GM18499 (cell line): Measurements from ENCODE around the gene NFATC1.
"Not testable (repeated sequence)": the region's sequence is repeated elsewhere in the genome, so short reads cannot be mapped to it uniquely, and the experiment has no call there.

Experiments used
- ATAC-seq: cut with Tn5 transposase; IDR thresholded peaks from one replicate; pipeline ENCODE4 v1.9.1; 2021; ENCODE audit warnings: moderate number of reproducible peaks; ENCODE audit not compliant: insufficient read depth, unreplicated experiment

NFATC1 gene

GRCh38 chr18:79496978-79497637 is 101.4 kb downstream of the NFATC1 start:
- ATAC-seq, result no peak

DNA sequence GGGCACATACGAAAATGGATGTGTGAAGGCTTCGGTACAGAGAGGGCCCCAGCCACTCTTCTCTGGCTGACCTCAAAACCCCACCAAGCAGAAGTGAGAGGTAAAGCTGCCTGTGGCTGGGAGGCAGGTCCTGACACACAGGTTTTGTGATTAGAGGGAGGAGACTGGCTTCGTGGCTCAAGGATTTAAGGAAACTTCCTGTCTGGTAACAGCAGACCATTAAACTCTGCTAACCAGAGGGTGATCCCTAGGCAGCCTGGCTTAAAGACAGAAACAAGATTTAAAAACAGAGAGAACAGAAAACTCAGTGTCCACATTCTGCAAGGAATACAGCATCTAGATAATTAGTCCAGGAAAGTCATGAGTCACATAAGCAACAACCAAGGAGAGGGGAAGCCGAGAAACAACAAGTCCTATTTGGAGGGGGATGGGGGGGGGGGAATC is 101.9 kb downstream of the NFATC1 start:
- no peak for ATAC-seq

- no peak for ATAC-seq
Observed at GRCh38 chr18:79498662-79499061, 102.9 kb downstream of the NFATC1 start.

DNA sequence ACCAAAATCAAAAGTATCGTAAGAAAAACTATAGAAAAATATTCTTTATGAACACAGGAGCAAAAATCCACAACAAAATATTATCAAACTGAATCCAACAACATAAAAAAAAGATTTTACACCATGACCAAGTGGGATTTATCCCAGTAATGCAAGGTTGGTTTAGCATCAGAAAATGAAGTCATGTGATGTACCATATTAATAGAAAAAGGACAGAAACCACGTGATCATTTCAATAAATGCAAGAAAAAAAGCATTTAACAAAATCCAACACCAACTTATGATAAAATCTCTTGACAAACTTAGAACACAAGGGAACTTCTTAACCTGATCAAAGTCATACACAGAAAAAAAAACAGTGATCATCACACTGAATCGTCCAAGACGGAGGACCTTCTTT is 105.3 kb downstream of the NFATC1 start:
- no peak for ATAC-seq

DNA sequence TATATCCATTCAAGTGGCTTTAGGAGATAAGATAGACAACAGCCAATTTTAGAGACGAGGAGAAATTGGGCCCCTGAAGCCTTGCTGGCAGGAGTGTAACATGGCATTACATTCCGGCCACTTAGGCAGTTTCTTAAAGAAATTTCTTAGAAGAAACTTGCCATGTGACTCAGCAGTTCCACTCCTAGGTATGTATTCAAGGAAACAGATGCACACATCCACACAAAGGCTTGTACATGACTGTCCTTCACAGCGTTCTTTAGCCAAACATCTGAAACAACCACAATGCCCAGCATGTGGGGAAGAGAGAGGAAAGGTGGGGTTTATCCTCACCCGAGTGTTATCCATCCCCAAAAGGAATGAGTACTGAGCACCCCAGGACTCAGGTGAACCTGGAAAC is 107.1 kb downstream of the NFATC1 start:
- no peak for ATAC-seq

- ATAC-seq, result no peak
Observed at GRCh38 chr18:79503406-79503805, 107.7 kb downstream of the NFATC1 start.

GRCh38 chr18:79504034-79504433 is 108.3 kb downstream of the NFATC1 start:
- no peak for ATAC-seq

- ATAC-seq, result not testable (repeated sequence)
Observed at GRCh38 chr18:79504495-79504894, 108.8 kb downstream of the NFATC1 start.

- not testable (repeated sequence) for ATAC-seq
Observed at GRCh38 chr18:79505465-79505864, 109.7 kb downstream of the NFATC1 start.

DNA sequence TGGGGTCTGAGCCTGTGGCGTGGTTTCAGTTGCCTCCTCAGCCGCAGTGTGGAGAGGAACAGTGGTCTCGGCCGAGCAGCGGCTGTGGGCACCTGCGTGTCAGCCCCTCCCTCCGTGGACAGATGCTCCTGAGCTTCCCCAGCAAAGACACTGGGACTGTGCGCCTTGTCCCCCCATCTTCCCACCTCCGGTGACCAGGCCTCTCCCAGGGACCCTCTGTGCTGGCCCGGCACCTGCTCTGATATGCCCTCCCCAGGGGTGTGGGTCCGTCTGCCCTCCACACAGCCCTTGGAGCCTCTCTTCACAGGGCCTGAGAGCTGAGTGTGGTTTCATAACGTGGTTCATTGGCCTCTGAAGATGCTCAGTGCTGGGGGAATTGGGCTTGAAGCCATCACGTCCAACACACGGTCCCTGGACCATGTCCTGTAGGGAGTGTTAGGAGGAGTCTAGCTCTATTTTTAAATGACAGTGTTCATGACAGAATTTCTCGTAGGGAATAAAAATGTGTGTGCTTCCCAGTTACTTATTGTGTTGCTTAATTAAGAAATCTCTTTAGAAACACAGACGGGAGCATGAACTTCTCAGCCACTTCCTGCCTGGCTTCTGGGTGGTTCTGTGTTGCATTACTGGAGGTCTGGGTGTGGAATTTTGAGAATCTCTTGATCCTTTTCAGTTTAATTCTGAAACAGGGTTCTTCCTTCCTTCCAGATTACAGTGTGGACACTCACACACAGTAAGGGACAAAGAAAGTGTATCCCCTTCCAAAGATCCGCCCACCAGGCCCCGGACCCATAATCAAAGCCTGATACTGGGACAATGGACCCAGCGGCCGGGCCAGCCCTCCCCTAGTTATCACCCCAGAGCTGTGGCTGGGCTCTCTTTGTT is 110.7 kb downstream of the NFATC1 start:
- ATAC-seq, result no peak

DNA sequence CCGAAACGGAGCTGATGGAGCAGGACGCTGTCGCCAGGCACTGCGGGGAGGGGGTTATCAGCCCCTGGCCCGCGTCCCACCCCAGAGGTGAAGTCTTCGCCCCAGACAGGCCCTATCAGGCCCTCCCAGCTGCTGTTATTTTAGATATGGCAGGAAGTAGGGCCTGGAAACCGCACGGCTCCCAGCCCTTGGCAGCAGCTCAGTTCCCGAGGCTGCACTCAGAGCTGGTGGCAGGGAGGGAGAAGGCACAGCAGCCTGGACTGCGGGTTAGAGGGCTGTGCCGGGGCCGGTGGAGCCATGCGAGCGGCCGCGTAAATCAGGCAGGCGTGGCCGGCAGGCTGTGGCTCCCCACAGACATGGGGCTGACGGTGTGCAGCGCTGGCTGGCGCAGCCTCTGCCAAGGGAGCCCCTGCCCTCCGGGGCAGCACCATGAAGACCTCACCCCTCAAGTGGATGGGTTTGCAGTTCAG is 111.4 kb downstream of the NFATC1 start:
- no peak for ATAC-seq

GRCh38 chr18:79507546-79508480 is 112.1 kb downstream of the NFATC1 start:
- ATAC-seq, result no peak

- ATAC-seq, result no peak
Observed at GRCh38 chr18:79508565-79509535, 113.1 kb downstream of the NFATC1 start.

DNA sequence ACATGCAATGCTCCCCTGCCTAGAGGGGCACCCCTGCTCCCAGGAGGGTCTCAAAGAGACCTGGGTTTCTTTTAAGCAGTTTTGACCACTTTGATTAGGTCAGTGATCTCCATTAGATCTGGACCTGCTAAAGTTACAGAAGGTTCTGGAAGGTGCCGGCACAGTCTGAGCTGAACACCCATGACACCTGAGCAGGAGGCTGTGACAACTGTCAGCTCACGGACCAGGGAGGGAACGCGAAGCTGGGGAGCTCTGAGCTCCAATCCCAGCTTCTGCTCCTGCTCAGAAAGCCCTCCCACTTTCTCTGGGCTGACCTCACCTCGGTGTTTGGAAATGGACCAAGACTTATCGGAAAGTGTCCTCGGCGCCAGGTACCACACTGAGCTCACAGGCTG is 113.8 kb downstream of the NFATC1 start:
- no peak for ATAC-seq

GRCh38 chr18:79510046-79510685 is 114.4 kb downstream of the NFATC1 start:
- ATAC-seq, result no peak

- no peak for ATAC-seq
Observed at GRCh38 chr18:79510731-79511241, 115.1 kb downstream of the NFATC1 start.

DNA sequence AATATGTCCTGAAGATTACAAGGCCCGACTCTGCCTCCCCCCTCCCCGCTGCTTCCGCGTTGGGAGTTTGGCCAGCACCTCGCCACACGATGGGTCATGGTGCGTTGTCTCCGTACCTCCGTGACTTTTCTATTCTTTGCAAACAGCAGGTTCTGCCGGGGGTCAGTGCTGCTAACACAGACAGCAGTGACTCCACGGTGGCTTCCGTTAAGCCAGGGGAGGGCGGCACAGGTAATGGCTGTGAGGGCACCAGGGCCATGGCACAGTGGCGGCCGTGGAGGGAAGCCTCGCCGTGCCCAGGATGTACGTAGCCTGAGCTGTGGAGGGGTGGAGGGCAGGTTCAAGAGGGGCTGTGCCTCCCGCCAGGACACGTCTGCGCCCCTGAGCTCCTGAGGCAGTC is 115.5 kb downstream of the NFATC1 start:
- no peak for ATAC-seq

- ATAC-seq, result no peak
Observed at GRCh38 chr18:79511671-79512301, 116.1 kb downstream of the NFATC1 start.
